Tibial nerve (tissue), 4 donors: ENCODE data around the gene ALDH18A1. TPM values are rescaled to one million over a fixed set of nuclear protein-coding genes. Genes with fewer than 3 reads are reported as not detected.
"Not testable (repeated sequence)": the region's sequence is repeated elsewhere in the genome, so short reads cannot be mapped to it uniquely, and the experiment has no call there.

ENCODE experiments used
- DNase-seq, 2 donors: peaks; one replicate each; pipeline ENCODE4 v3.0.0-alpha.2; 2019; ENCODE audit warnings: low spot score in 2 of 2
- H3K27ac ChIP-seq, 4 donors: fragments of 200-600 bp; sonication (generic) in 3 of 4; one replicate each; pipeline ENCODE4 v1.5.1; 2017 to 2019; ENCODE audit warnings: mild to moderate bottlenecking in 1 of 4
- H3K27me3 ChIP-seq, 2 donors: fragments of 200-600 bp; sonication (generic) in 1 of 2; one replicate each; pipeline versions ENCODE4 v1.5.1 to v1.6.0; 2017 to 2019
- H3K36me3 ChIP-seq, 3 donors: fragments of 200-600 bp; sonication (generic); one replicate each; pipeline ENCODE4 v1.5.1; 2018 to 2019
- H3K4me1 ChIP-seq, 4 donors: fragments of 200-600 bp; sonication (generic) in 3 of 4; one replicate each; pipeline ENCODE4 v1.5.1; 2017 to 2019
- H3K4me3 ChIP-seq, 4 donors: fragments of 200-600 bp; sonication (generic) in 3 of 4; one replicate each; pipeline ENCODE4 v1.5.1; 2017 to 2019; ENCODE audit warnings: mild to moderate bottlenecking in 1 of 4, moderate library complexity in 1 of 4
- H3K9me3 ChIP-seq, 4 donors: fragments of 200-600 bp; sonication (generic) in 3 of 4; one replicate each; pipeline ENCODE4 v1.5.1; 2017 to 2019
- CTCF ChIP-seq, 5 experiments: fragments of 200-600 bp in 3 of 5; fragments of 450-650 bp in 2 of 5; sonication (generic) in 3 of 5; IDR thresholded peaks; one replicate each; pipeline ENCODE4 v1.5.1; 2016 to 2019; ENCODE audit warnings: antibody characterized with exemption in 5 of 5, mild to moderate bottlenecking in 3 of 5, moderate library complexity in 2 of 5
- EP300 ChIP-seq, 2 donors: sonication (generic); formaldehyde crosslinking; IDR thresholded peaks; one replicate each; pipeline ENCODE4 v1.6.1; 2017; ENCODE audit warnings: antibody characterized with exemption in 2 of 2, mild to moderate bottlenecking in 1 of 2
- POLR2A ChIP-seq, 2 donors: fragments of 450-650 bp; IDR thresholded peaks; one replicate each; pipeline ENCODE4 v1.6.1; 2017; ENCODE audit warnings: antibody characterized with exemption in 2 of 2, mild to moderate bottlenecking in 2 of 2, moderate library complexity in 2 of 2
- WGBS, 2 donors: methylation state at CpG; one replicate each; pipeline ENCODE4 v1.1.5; 2018; 5-methylcytosine and 5-hydroxymethylcytosine counted together
- total RNA-seq, 4 donors: library from RNA; depleted of rRNA; stranded (reverse); fragments of >200 nt; gene quantifications; one replicate each; pipeline ENCODE4 v1.1.0, GENCODE V29; 2016

The ALDH18A1 gene
- total RNA-seq, 4 donors from 2014 or later = 12.0 to 26.7 (median 17.3) TPM

- Histone ChIP-seq H3K9me3 (no peaks in the 10 kb centered on the region), H3K4me1 (no peaks in the 10 kb centered on the region), H3K36me3 (peaks cover 0 to 83% (median 0%) of the 10 kb centered on the region in 3 donors), H3K27ac (no peak overlapping the region), H3K4me3 (no peak overlapping the region), H3K27me3 (no peaks in the 10 kb centered on the region)
- TF ChIP-seq EP300 (IDR thresholded peaks at IDR 0.05) (no peak), POLR2A (IDR thresholded peaks at IDR 0.05) (no peak), CTCF (IDR thresholded peaks at IDR 0.05) (no peak)
- 94 to 97% methylated on average over 1 of the region's 1 CpG for WGBS, 2 donors
- DNase-seq = no peak
These were observed 18.1 kb upstream of the ALDH18A1 start for GRCh38 chr10:95674643-95675042.

GRCh38 chr10:95672641-95673040 is 16.1 kb upstream of the ALDH18A1 start:
- H3K4me1 ChIP-seq, H3K9me3 ChIP-seq, H3K27me3 ChIP-seq, H3K4me3 ChIP-seq, H3K27ac ChIP-seq, DNase-seq: not testable (repeated sequence)
- WGBS, 2 donors = 95 to 99% methylated on average over 7 of the region's 7 CpGs
- H3K36me3 ChIP-seq = peaks cover 0 to 73% (median 0%) of the 10 kb centered on the region in 3 donors

GRCh38 chr10:95664543-95664942 is 8.0 kb upstream of the ALDH18A1 start:
- Histone ChIP-seq H3K4me3 (no peak overlapping the region), H3K27ac (no peak overlapping the region), H3K9me3 (no peaks in the 10 kb centered on the region), H3K27me3 (no peaks in the 10 kb centered on the region), H3K4me1 (no peaks in the 10 kb centered on the region), H3K36me3 (peaks cover 0 to 59% (median 0%) of the 10 kb centered on the region in 3 donors)
- TF ChIP-seq CTCF (IDR thresholded peaks at IDR 0.05) (no peak), EP300 (IDR thresholded peaks at IDR 0.05) (no peak), POLR2A (IDR thresholded peaks at IDR 0.05) (no peak)
- DNase-seq = no peak

GRCh38 chr10:95663496-95663895 is 7.0 kb upstream of the ALDH18A1 start:
- DNase-seq = no peak
- Histone ChIP-seq H3K4me3 (no peak overlapping the region), H3K36me3 (peaks cover 0 to 53% (median 0%) of the 10 kb centered on the region in 3 donors), H3K4me1 (no peaks in the 10 kb centered on the region), H3K27ac (no peak overlapping the region), H3K27me3 (no peaks in the 10 kb centered on the region), H3K9me3 (no peaks in the 10 kb centered on the region)
- TF ChIP-seq CTCF (IDR thresholded peaks at IDR 0.05) (no peak), POLR2A (IDR thresholded peaks at IDR 0.05) (no peak), EP300 (IDR thresholded peaks at IDR 0.05) (no peak)
- 8 to 29% methylated on average over 1 of the region's 1 CpG for WGBS, 2 donors

- peaks cover 0 to 44% (median 0%) of the 10 kb centered on the region in 3 donors for H3K36me3 ChIP-seq
- H3K27me3 ChIP-seq = no peaks in the 10 kb centered on the region
- no peak overlapping the region for H3K4me3 ChIP-seq
- no peak for DNase-seq
- TF ChIP-seq CTCF (IDR thresholded peaks at IDR 0.05) = no peak
- no peak for TF ChIP-seq EP300 (IDR thresholded peaks at IDR 0.05)
- TF ChIP-seq POLR2A (IDR thresholded peaks at IDR 0.05) = no peak
- H3K4me1 ChIP-seq = peaks cover 0 to 5% (median 0%) of the 10 kb centered on the region in 4 donors
- H3K9me3 ChIP-seq = no peaks in the 10 kb centered on the region
- WGBS, 2 donors = 63 to 77% methylated on average over 1 of the region's 1 CpG
- H3K27ac ChIP-seq = no peak overlapping the region
These were observed 5.3 kb upstream of the ALDH18A1 start for GRCh38 chr10:95661818-95662217.

- Histone ChIP-seq H3K36me3 (peaks cover 0 to 30% (median 0%) of the 10 kb centered on the region in 3 donors), H3K27me3 (no peaks in the 10 kb centered on the region), H3K4me3 (no peak overlapping the region), H3K9me3 (no peaks in the 10 kb centered on the region), H3K27ac (no peak overlapping the region), H3K4me1 (peaks cover 0 to 12% (median under 1%) of the 10 kb centered on the region in 4 donors)
- DNase-seq = no peak
- TF ChIP-seq EP300 (IDR thresholded peaks at IDR 0.05) = no peak
- TF ChIP-seq CTCF (IDR thresholded peaks at IDR 0.05) = no peak
- no peak for TF ChIP-seq POLR2A (IDR thresholded peaks at IDR 0.05)
These were observed 3.8 kb upstream of the ALDH18A1 start for GRCh38 chr10:95660283-95660682.
